Hepatocyte (in vitro differentiated cells): ENCODE data around the gene P2RY14.

ENCODE experiments used
- EZH2 ChIP-seq: fragments of 200-600 bp; sonication (generic); IDR thresholded peaks from 2 replicates; pipeline ENCODE4 v1.6.1; 2016; ENCODE audit warnings: antibody characterized with exemption, mild to moderate bottlenecking, borderline replicate concordance
- EZH2phosphoT487 ChIP-seq: fragments of 200-600 bp; sonication (generic); IDR thresholded peaks from one replicate; pipeline ENCODE4 v1.6.1; 2018; ENCODE audit warnings: antibody characterized with exemption, mild to moderate bottlenecking, low read depth, moderate library complexity; ENCODE audit not compliant: unreplicated experiment, severe bottlenecking
- TF ChIP-seq, protein P1 (sequence below): fragments of 200-600 bp; sonication (generic); IDR thresholded peaks from 2 replicates; pipeline ENCODE4 v1.5.1; 2016; ENCODE audit warnings: antibody characterized with exemption, mild to moderate bottlenecking; ENCODE audit not compliant: poor library complexity

DNA sequence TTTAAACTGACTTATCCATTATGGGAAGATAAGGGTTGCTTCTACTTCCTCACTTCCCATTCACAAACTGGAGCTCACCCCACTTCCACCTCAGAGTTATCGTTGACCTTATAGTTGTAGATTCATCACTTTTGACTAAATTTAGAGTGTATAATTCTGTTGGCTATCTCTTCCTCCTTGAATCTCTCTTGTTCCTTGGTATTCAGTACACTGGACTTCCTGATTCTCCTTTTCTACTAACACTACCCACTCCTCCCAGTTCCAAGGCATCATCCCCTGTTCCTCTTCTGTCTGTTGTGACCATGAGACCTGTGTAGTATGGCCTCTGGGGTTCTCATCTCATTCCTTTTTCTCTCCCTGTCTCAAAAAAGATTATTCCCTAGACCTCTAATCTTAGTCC, 44.2 kb upstream of the P2RY14 start:
- TF ChIP-seq, protein P1, sequence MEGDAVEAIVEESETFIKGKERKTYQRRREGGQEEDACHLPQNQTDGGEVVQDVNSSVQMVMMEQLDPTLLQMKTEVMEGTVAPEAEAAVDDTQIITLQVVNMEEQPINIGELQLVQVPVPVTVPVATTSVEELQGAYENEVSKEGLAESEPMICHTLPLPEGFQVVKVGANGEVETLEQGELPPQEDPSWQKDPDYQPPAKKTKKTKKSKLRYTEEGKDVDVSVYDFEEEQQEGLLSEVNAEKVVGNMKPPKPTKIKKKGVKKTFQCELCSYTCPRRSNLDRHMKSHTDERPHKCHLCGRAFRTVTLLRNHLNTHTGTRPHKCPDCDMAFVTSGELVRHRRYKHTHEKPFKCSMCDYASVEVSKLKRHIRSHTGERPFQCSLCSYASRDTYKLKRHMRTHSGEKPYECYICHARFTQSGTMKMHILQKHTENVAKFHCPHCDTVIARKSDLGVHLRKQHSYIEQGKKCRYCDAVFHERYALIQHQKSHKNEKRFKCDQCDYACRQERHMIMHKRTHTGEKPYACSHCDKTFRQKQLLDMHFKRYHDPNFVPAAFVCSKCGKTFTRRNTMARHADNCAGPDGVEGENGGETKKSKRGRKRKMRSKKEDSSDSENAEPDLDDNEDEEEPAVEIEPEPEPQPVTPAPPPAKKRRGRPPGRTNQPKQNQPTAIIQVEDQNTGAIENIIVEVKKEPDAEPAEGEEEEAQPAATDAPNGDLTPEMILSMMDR, result no peak
- TF ChIP-seq EZH2 (no peak), EZH2phosphoT487 (no peak)
